Mesodermal cell (in vitro differentiated cells): ENCODE measurements around the gene CDH7.

Experiments
- H3K27ac ChIP-seq: 2 replicates; pipeline ENCODE4 v1.7.0; 2013; ENCODE audit warnings: mild to moderate bottlenecking, low read depth, low read length, moderate library complexity; ENCODE audit not compliant: severe bottlenecking
- H3K36me3 ChIP-seq: 2 replicates; pipeline ENCODE4 v1.7.1; 2013; ENCODE audit warnings: mild to moderate bottlenecking, low read length, moderate library complexity; ENCODE audit not compliant: control insufficient read depth, insufficient read depth
- H3K4me1 ChIP-seq: one replicate; pipeline ENCODE4 v1.7.1; 2013; ENCODE audit warnings: mild to moderate bottlenecking, low read length; ENCODE audit not compliant: insufficient read depth, control insufficient read depth, poor library complexity, severe bottlenecking
- H3K4me3 ChIP-seq: 2 replicates; pipeline ENCODE4 v1.7.0; 2013; ENCODE audit warnings: low read length, control low read depth, mild to moderate bottlenecking; ENCODE audit not compliant: insufficient read depth, poor library complexity, severe bottlenecking; ENCODE audit errors: extremely low read depth
- H3K9me3 ChIP-seq: 2 replicates; pipeline ENCODE4 v1.7.1; 2013; ENCODE audit warnings: mild to moderate bottlenecking, low read length, moderate library complexity; ENCODE audit not compliant: control insufficient read depth
- WGBS, 2 experiments: methylation state at CpG; one replicate each; pipeline ENCODE4 v1.1.5; 2013; ENCODE audit warnings: missing lambda C conversion rate in 2 of 2; ENCODE audit not compliant: insufficient coverage in 2 of 2; 5-methylcytosine and 5-hydroxymethylcytosine counted together

Gene CDH7

GRCh38 chr18:65768120-65768778, 17.4 kb downstream of the CDH7 start:
- WGBS, 2 experiments: 87 to 94% methylated on average over 11 to 14 of the region's 15 CpGs

GRCh38 chr18:65769652-65770051, 18.8 kb downstream of the CDH7 start:
- Histone ChIP-seq H3K27ac (no peak overlapping the region), H3K4me3 (no peak overlapping the region), H3K36me3 (no peaks in the 10 kb centered on the region), H3K4me1 (peaks cover 15% of the 10 kb centered on the region), H3K9me3 (no peaks in the 10 kb centered on the region)
- WGBS, 2 experiments: no CpG with 5 or more reads among the region's 4 CpGs

More at GRCh38 chr18:65768120-65768778, 17.4 kb downstream of the CDH7 start:
- Histone ChIP-seq H3K9me3 (no peaks in the 10 kb centered on the region), H3K4me1 (peaks cover 15% of the 10 kb centered on the region), H3K27ac (peak overlapping the region; percentile 58), H3K4me3 (no peak overlapping the region), H3K36me3 (no peaks in the 10 kb centered on the region)

GRCh38 chr18:65786474-65786873, 35.7 kb downstream of the CDH7 start:
- Histone ChIP-seq H3K9me3 (no peaks in the 10 kb centered on the region), H3K4me1 (peaks cover 18% of the 10 kb centered on the region), H3K36me3 (no peaks in the 10 kb centered on the region), H3K27ac (no peak overlapping the region), H3K4me3 (no peak overlapping the region)
- 40% methylated on average over 1 of the region's 2 CpGs; no CpG with 5 or more reads in 1 of the 2 experiments for WGBS, 2 experiments

GRCh38 chr18:65788373-65788772, 37.6 kb downstream of the CDH7 start:
- Histone ChIP-seq H3K4me1 (peaks cover 28% of the 10 kb centered on the region), H3K27ac (no peak overlapping the region), H3K9me3 (no peaks in the 10 kb centered on the region), H3K4me3 (no peak overlapping the region), H3K36me3 (no peaks in the 10 kb centered on the region)
- WGBS, 2 experiments: 85% methylated on average over 3 to 4 of the region's 4 CpGs

DNA sequence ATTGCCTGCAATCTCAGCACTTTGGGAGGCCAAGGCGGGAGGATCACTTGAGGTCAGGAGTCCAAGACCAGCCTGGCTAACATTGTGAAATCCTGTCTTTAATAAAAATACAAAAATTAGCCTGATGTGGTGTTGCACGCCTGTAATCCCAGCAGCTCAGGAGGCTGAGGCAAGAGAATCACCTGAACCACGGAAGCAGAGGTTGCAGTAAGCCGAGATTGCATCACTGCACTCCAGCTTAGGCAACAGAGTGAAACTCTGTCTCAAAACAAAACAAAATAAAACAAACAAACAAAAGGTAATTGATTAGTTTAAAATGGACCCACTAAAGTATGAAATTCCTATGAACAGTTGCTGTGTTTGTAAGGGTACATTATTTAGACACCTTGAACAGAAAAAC, 39.8 kb downstream of the CDH7 start:
- Histone ChIP-seq H3K9me3 (no peaks in the 10 kb centered on the region), H3K4me1 (peaks cover 28% of the 10 kb centered on the region), H3K27ac (no peak overlapping the region), H3K4me3 (no peak overlapping the region), H3K36me3 (no peaks in the 10 kb centered on the region)
- WGBS, 2 experiments: 92% methylated on average over 3 of the region's 4 CpGs; no CpG with 5 or more reads in 1 of the 2 experiments

DNA sequence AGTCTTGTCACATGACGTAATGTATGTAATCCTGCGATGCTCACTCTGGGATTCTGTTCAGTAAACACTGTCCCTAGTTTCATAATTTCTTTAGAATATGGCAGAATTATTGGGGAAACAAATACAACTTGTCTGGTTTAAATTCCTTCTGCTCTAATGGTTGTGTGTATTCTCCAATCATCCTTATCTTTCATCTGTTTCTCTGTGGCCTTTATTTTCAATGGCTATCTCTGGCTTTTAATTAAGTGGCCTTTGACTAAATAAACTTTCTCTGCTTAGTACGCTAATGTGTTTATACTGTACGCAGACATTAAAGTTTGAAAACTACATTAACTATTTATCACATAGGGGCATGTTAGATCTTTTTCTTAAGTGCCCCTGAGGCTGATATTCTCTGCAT, 40.9 kb downstream of the CDH7 start:
- no peaks in the 10 kb centered on the region for H3K9me3 ChIP-seq
- H3K4me3 ChIP-seq: no peak overlapping the region
- peak overlapping the region; percentile 14 for H3K27ac ChIP-seq
- no CpG with 5 or more reads among the region's 4 CpGs for WGBS, 2 experiments
- H3K36me3 ChIP-seq: no peaks in the 10 kb centered on the region
- peaks cover 23% of the 10 kb centered on the region for H3K4me1 ChIP-seq

GRCh38 chr18:65792456-65793074, 41.8 kb downstream of the CDH7 start:
- Histone ChIP-seq H3K36me3 (no peaks in the 10 kb centered on the region), H3K9me3 (no peaks in the 10 kb centered on the region), H3K27ac (peak overlapping the region; percentile 32), H3K4me1 (peaks cover 14% of the 10 kb centered on the region), H3K4me3 (no peak overlapping the region)
- 100% methylated on average over 1 of the region's 4 CpGs; no CpG with 5 or more reads in 1 of the 2 experiments for WGBS, 2 experiments

DNA sequence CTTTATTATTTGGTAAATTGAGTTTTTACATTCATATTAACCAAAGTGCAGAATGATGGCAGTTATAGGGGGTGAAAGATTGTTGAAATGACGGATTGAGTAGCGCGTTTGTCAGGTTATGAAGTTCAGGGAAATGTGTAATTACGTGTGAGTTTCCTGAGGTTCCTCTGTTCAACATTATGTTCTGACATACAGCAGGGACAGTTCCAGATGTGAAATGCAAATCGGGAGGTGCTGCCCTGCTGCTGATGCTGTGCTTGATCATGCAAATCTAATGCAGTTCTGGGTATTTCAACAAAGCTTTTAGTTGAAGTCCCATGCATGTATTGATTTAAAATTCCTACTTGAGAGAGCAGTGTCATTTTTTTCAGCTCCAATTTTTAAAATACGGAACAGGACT, 57.9 kb downstream of the CDH7 start:
- H3K4me1 ChIP-seq: no peaks in the 10 kb centered on the region
- H3K4me3 ChIP-seq: no peak overlapping the region
- H3K36me3 ChIP-seq: no peaks in the 10 kb centered on the region
- no peak overlapping the region for H3K27ac ChIP-seq
- H3K9me3 ChIP-seq: no peaks in the 10 kb centered on the region
- WGBS, 2 experiments: 79 to 85% methylated on average over 6 of the region's 6 CpGs

DNA sequence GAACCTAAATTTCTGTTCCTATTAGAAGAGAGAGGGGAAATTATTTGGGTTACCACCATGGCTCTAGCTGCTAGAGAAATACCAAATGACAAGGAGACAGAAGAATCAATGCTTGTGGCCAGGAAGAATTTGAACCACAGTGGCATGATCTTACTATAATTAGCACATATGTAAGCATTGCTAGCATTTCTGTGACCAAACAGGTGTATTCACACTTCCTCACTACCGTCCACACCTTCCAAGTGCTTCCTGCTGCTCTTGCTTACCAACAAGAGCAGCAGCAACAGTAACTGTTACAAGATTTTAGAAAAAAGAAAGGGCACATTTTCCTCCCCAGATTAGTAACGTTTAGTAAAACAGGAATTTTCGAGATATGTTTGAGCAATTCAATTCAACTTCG, 60.5 kb downstream of the CDH7 start:
- Histone ChIP-seq H3K4me3 (no peak overlapping the region), H3K36me3 (no peaks in the 10 kb centered on the region), H3K9me3 (no peaks in the 10 kb centered on the region), H3K27ac (no peak overlapping the region), H3K4me1 (no peaks in the 10 kb centered on the region)
- 79 to 100% methylated on average over 1 to 4 of the region's 4 CpGs for WGBS, 2 experiments

DNA sequence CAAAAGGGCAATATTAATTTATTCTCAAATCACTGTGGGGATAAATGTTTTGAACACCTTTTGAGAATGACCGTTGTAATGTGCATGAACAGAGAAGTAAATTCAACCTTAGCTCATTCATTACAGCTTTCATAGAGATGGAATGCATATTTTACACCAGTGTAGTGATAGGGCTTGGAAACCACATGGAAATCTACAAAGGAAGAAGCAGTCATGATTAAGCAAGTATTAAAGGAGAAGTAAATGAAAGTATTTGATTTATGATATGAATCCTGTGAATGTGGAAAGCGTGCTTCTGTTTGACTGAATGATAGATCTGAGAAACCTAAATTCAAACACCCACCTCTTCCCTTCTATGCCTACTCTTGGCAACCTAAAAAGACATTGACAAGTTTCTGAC, 64.7 kb downstream of the CDH7 start:
- Histone ChIP-seq H3K27ac (no peak overlapping the region), H3K9me3 (no peaks in the 10 kb centered on the region), H3K4me3 (no peak overlapping the region), H3K36me3 (no peaks in the 10 kb centered on the region), H3K4me1 (no peaks in the 10 kb centered on the region)
- no CpG with 5 or more reads among the region's 2 CpGs for WGBS, 2 experiments

- Histone ChIP-seq H3K4me3 (no peak overlapping the region), H3K27ac (no peak overlapping the region), H3K36me3 (no peaks in the 10 kb centered on the region), H3K4me1 (no peaks in the 10 kb centered on the region), H3K9me3 (no peaks in the 10 kb centered on the region)
- WGBS, 2 experiments: 63 to 94% methylated on average over 2 of the region's 4 CpGs
These were observed 66.4 kb downstream of the CDH7 start for GRCh38 chr18:65817178-65817577.
